Ascending aorta (tissue), 2 donors: ENCODE data around the gene NACC2. TPM values are rescaled to one million over a fixed set of nuclear protein-coding genes. Genes with fewer than 3 reads are reported as not detected.

Experiments used
- DNase-seq, 2 donors: peaks; one replicate each; pipeline ENCODE4 v3.0.0-alpha.2; 2019; ENCODE audit warnings: low spot score in 2 of 2
- H3K27ac ChIP-seq, 2 donors: fragments of 200-600 bp; sonication (generic); one replicate each; pipeline ENCODE4 v1.5.1; 2016 to 2017; ENCODE audit warnings: mild to moderate bottlenecking in 1 of 2
- H3K27me3 ChIP-seq: fragments of 200-600 bp; sonication (generic); one replicate; pipeline ENCODE4 v1.5.1; 2017
- H3K36me3 ChIP-seq, 2 donors: fragments of 200-600 bp; sonication (generic); one replicate each; pipeline ENCODE4 v1.5.1; 2016
- H3K4me1 ChIP-seq, 2 donors: fragments of 200-600 bp; sonication (generic); one replicate each; pipeline ENCODE4 v1.5.1; 2016 to 2017; ENCODE audit warnings: mild to moderate bottlenecking in 1 of 2
- H3K4me3 ChIP-seq, 2 donors: fragments of 200-600 bp; sonication (generic); one replicate each; pipeline ENCODE4 v1.5.1; 2016 to 2017; ENCODE audit warnings: mild to moderate bottlenecking in 1 of 2
- H3K9me3 ChIP-seq, 2 donors: fragments of 200-600 bp; sonication (generic); one replicate each; pipeline ENCODE4 v1.5.1; 2016
- CTCF ChIP-seq, 3 experiments: fragments of 200-600 bp in 2 of 3; fragments of 450-650 bp in 1 of 3; sonication (generic) in 2 of 3; IDR thresholded peaks; one replicate each; pipeline ENCODE4 v1.5.1; 2016 to 2019; ENCODE audit warnings: antibody characterized with exemption in 3 of 3, mild to moderate bottlenecking in 1 of 3, moderate library complexity in 1 of 3
- intact Hi-C: fragments of 100-400 bp; cut with DNase I; formaldehyde crosslinking; loops from one replicate; pipeline ENCODE4 v1.15.1; 2023
- total RNA-seq: library from RNA; depleted of rRNA; stranded (reverse); fragments of >200 nt; gene quantifications from one replicate; pipeline ENCODE4 v1.1.0, GENCODE V29; 2016

The NACC2 gene
- total RNA-seq, 1 donor from 2014 or later: 72.2 TPM

DNA sequence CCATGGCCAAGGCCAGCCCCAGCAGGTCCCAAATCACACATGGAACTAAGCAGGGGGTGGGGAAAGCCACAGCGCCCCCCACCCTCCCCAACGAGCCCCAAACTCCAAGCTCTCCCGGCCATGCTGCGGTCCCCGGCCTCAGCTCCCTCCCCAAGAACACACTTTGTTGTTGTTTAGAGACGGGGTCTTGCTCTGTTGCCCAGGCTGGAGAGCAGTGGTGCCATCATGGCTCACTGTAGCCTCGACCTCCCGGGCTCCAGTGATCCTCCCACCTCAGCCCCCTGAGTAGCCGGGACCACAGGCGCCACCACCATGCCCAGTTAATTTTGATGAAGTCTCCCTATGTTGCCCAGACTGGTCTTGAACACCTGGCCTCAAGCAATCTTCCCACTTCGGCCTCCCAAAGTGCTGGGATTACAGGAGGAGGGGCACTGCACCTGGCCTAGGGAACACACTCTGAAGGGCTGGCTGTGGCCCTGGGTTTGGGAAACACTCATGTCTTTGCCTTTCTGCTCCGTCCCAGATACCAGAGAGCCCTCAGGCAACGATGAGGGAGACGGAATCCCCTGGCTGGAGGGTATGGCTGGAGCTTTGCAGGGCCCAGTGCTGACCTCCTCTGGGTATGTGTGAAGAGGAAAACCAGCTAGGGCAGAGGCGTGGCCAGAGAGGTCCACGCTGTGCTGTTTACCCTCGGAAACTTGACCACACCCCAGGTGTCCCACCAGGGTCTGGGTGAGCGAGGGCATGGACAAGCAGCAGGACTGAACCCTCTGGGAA is 80.8 kb downstream of the NACC2 start:
- no peaks in the 10 kb centered on the region for H3K9me3 ChIP-seq
- TF ChIP-seq CTCF (IDR thresholded peaks at IDR 0.05): no peak
- no peak overlapping the region for H3K4me3 ChIP-seq
- H3K27ac ChIP-seq: no peak overlapping the region
- intact Hi-C loops: no loop called here
- peaks cover 3 to 5% of the 10 kb centered on the region in 2 donors for H3K4me1 ChIP-seq
- no peaks in the 10 kb centered on the region for H3K27me3 ChIP-seq
- DNase-seq: peak in 1 of 2 donors; percentile 37
- peaks cover 47 to 51% of the 10 kb centered on the region in 2 donors for H3K36me3 ChIP-seq

GRCh38 chr9:136013524-136014034 is 81.5 kb downstream of the NACC2 start:
- Histone ChIP-seq H3K36me3 (peaks cover 54 to 59% of the 10 kb centered on the region in 2 donors), H3K9me3 (no peaks in the 10 kb centered on the region), H3K4me3 (no peak overlapping the region), H3K4me1 (peaks cover 3 to 5% of the 10 kb centered on the region in 2 donors), H3K27me3 (no peaks in the 10 kb centered on the region), H3K27ac (no peak overlapping the region)
- intact Hi-C loops: no loop called here
- no peak for TF ChIP-seq CTCF (IDR thresholded peaks at IDR 0.05)
- DNase-seq: no peak

- DNase-seq: no peak
- Histone ChIP-seq H3K27ac (peak overlapping the region in 1 of 2 donors; percentile 56), H3K4me1 (peaks cover 3 to 5% of the 10 kb centered on the region in 2 donors), H3K9me3 (no peaks in the 10 kb centered on the region), H3K36me3 (peaks cover 56 to 63% of the 10 kb centered on the region in 2 donors), H3K4me3 (no peak overlapping the region), H3K27me3 (no peaks in the 10 kb centered on the region)
- intact Hi-C loops: no loop called here
- no peak for TF ChIP-seq CTCF (IDR thresholded peaks at IDR 0.05)
These were observed 82.0 kb downstream of the NACC2 start for GRCh38 chr9:136013116-136013515.

GRCh38 chr9:136012651-136013050 is 82.4 kb downstream of the NACC2 start:
- TF ChIP-seq CTCF (IDR thresholded peaks at IDR 0.05): no peak

GRCh38 chr9:136011703-136012496 is 83.2 kb downstream of the NACC2 start:
- Histone ChIP-seq H3K27me3 (no peaks in the 10 kb centered on the region), H3K4me1 (peaks cover 3 to 5% of the 10 kb centered on the region in 2 donors), H3K27ac (peak overlapping the region; percentile 42 to 56), H3K36me3 (peaks cover 56 to 70% of the 10 kb centered on the region in 2 donors), H3K4me3 (no peak overlapping the region), H3K9me3 (no peaks in the 10 kb centered on the region)
- intact Hi-C loops: no loop called here
- peak in 1 of 2 donors; percentile 84 for DNase-seq
- TF ChIP-seq CTCF (IDR thresholded peaks at IDR 0.05): no peak

More at GRCh38 chr9:136012651-136013050, 82.4 kb downstream of the NACC2 start:
- H3K4me3 ChIP-seq: no peak overlapping the region
- peak overlapping the region; percentile 42 to 56 for H3K27ac ChIP-seq
- H3K9me3 ChIP-seq: no peaks in the 10 kb centered on the region
- H3K36me3 ChIP-seq: peaks cover 56 to 67% of the 10 kb centered on the region in 2 donors
- no peaks in the 10 kb centered on the region for H3K27me3 ChIP-seq
- intact Hi-C loops: no loop called here
- no peak for DNase-seq
- H3K4me1 ChIP-seq: peaks cover 3 to 5% of the 10 kb centered on the region in 2 donors
